Trophoblast cell (in vitro differentiated cells and primary cell): ENCODE data around the gene ZDHHC20.
"Not testable (repeated sequence)": the region's sequence is repeated elsewhere in the genome, so short reads cannot be mapped to it uniquely, and the experiment has no call there.

Experiments used
- DNase-seq, 2 donors: peaks; one replicate each; pipeline ENCODE4 v3.0.0-alpha.2; 2016
- H2AFZ ChIP-seq: 2 replicates; pipeline ENCODE4 v1.6.1; 2013; ENCODE audit warnings: low read length, moderate library complexity, mild to moderate bottlenecking; ENCODE audit not compliant: insufficient read depth, poor library complexity
- H2AK5ac ChIP-seq: 2 replicates; pipeline ENCODE4 v1.6.1; 2013; ENCODE audit warnings: mild to moderate bottlenecking, low read length
- H2BK120ac ChIP-seq: 2 replicates; pipeline ENCODE4 v1.6.1; 2013; ENCODE audit warnings: low read length, mild to moderate bottlenecking, moderate library complexity; ENCODE audit not compliant: insufficient read depth, poor library complexity
- H2BK12ac ChIP-seq: 2 replicates; pipeline ENCODE4 v1.6.1; 2013; ENCODE audit warnings: mild to moderate bottlenecking, low read length, moderate library complexity
- H2BK5ac ChIP-seq: 2 replicates; pipeline ENCODE4 v1.6.1; 2013; ENCODE audit warnings: low read length, low read depth, moderate library complexity, mild to moderate bottlenecking; ENCODE audit not compliant: poor library complexity
- H3K14ac ChIP-seq: 2 replicates; pipeline ENCODE4 v1.6.1; 2013; ENCODE audit warnings: mild to moderate bottlenecking, low read length
- H3K18ac ChIP-seq: 2 replicates; pipeline ENCODE4 v1.6.1; 2013; ENCODE audit warnings: mild to moderate bottlenecking, low read length
- H3K23ac ChIP-seq: 2 replicates; pipeline ENCODE4 v1.6.1; 2013; ENCODE audit warnings: low read length
- H3K27ac ChIP-seq: 2 replicates; pipeline ENCODE4 v1.5.1; 2013; ENCODE audit warnings: low read depth, mild to moderate bottlenecking, inconsistent platforms, low read length, moderate library complexity
- H3K27me3 ChIP-seq: 2 replicates; pipeline ENCODE4 v1.6.1; 2013; ENCODE audit warnings: inconsistent platforms, mild to moderate bottlenecking, low read length, moderate library complexity; ENCODE audit not compliant: insufficient read depth
- H3K36me3 ChIP-seq, 2 experiments: 1 replicate in 1 of 2; 2 replicates in 1 of 2; pipeline ENCODE4 v1.6.1; 2013; ENCODE audit warnings: low read length in 2 of 2, mild to moderate bottlenecking in 2 of 2, moderate library complexity in 1 of 2; ENCODE audit not compliant: insufficient read depth in 2 of 2, control insufficient read depth in 1 of 2
- H3K4ac ChIP-seq: 2 replicates; pipeline ENCODE4 v1.6.1; 2013; ENCODE audit warnings: low read depth, mild to moderate bottlenecking, low read length, moderate library complexity
- H3K4me1 ChIP-seq, 2 experiments: 1 replicate in 1 of 2; 2 replicates in 1 of 2; pipeline ENCODE4 v1.6.1; 2013; ENCODE audit warnings: low read length in 2 of 2, mild to moderate bottlenecking in 2 of 2, moderate library complexity in 1 of 2; ENCODE audit not compliant: insufficient read depth in 2 of 2, control insufficient read depth in 1 of 2
- H3K4me2 ChIP-seq: 2 replicates; pipeline ENCODE4 v1.6.1; 2013; ENCODE audit warnings: inconsistent platforms, mild to moderate bottlenecking, low read length, moderate library complexity
- H3K4me3 ChIP-seq: 2 replicates; pipeline ENCODE4 v1.5.1; 2013; ENCODE audit warnings: mild to moderate bottlenecking, low read depth, low read length, inconsistent platforms
- H3K79me1 ChIP-seq: one replicate; pipeline ENCODE4 v1.6.1; 2013; ENCODE audit warnings: low read length
- H3K79me2 ChIP-seq: 2 replicates; pipeline ENCODE4 v1.6.1; 2013; ENCODE audit warnings: low read length, mild to moderate bottlenecking; ENCODE audit not compliant: control insufficient read depth, insufficient read depth, poor library complexity
- H3K9ac ChIP-seq: 2 replicates; pipeline ENCODE4 v1.6.1; 2013; ENCODE audit warnings: mild to moderate bottlenecking, low read length
- H3K9me3 ChIP-seq: 2 replicates; pipeline ENCODE4 v1.6.1; 2013; ENCODE audit warnings: low read depth, mild to moderate bottlenecking, control low read depth, inconsistent platforms, low read length; ENCODE audit not compliant: insufficient read depth
- H4K12ac ChIP-seq: 2 replicates; pipeline ENCODE4 v1.6.1; 2013; ENCODE audit warnings: low read depth, mild to moderate bottlenecking, low read length, moderate library complexity
- H4K8ac ChIP-seq: 2 replicates; pipeline ENCODE4 v1.6.1; 2013; ENCODE audit warnings: low read depth, mild to moderate bottlenecking, low read length, moderate library complexity
- H4K91ac ChIP-seq: one replicate; pipeline ENCODE4 v1.6.1; 2013; ENCODE audit warnings: low read depth, mild to moderate bottlenecking, low read length, moderate library complexity
- WGBS: extraction: QIAGEN DNeasy Blood & Tissue Kit; methylation state at CpG from one replicate; pipeline ENCODE4 v1.1.7; 2013; ENCODE audit warnings: missing lambda C conversion rate; ENCODE audit not compliant: insufficient read length, insufficient coverage; ENCODE audit errors: extremely low coverage; 5-methylcytosine and 5-hydroxymethylcytosine counted together

The ZDHHC20 gene

GRCh38 chr13:21383090-21383489 is 76.0 kb downstream of the ZDHHC20 start:
- no peak overlapping the region for H3K9ac ChIP-seq
- H3K4me2 ChIP-seq, result no peak overlapping the region
- peaks cover 13 to 14% of the 10 kb centered on the region in 2 experiments for H3K36me3 ChIP-seq
- no peak overlapping the region for H4K91ac ChIP-seq
- no peak overlapping the region for H2AK5ac ChIP-seq
- no peak for DNase-seq
- H3K27ac ChIP-seq, result no peak overlapping the region
- WGBS, result no CpG with 5 or more reads among the region's 6 CpGs
- H3K23ac ChIP-seq, result no peak overlapping the region
- H2BK12ac ChIP-seq, result no peak overlapping the region
- H3K18ac ChIP-seq, result no peak overlapping the region
- no peaks in the 10 kb centered on the region for H3K4me1 ChIP-seq
- H3K4me3 ChIP-seq, result no peak overlapping the region
- no peak overlapping the region for H2AFZ ChIP-seq
- H4K8ac ChIP-seq, result no peak overlapping the region
- H3K79me1 ChIP-seq, result no peaks in the 10 kb centered on the region
- no peak overlapping the region for H2BK120ac ChIP-seq
- H3K9me3 ChIP-seq, result no peaks in the 10 kb centered on the region
- H4K12ac ChIP-seq, result no peak overlapping the region
- H2BK5ac ChIP-seq, result no peak overlapping the region
- H3K27me3 ChIP-seq, result no peaks in the 10 kb centered on the region
- H3K79me2 ChIP-seq, result no peaks in the 10 kb centered on the region
- H3K14ac ChIP-seq, result no peak overlapping the region
- no peak overlapping the region for H3K4ac ChIP-seq

- not testable (repeated sequence) for H4K91ac ChIP-seq, DNase-seq, H2AK5ac ChIP-seq, H3K9ac ChIP-seq, H3K14ac ChIP-seq, H3K79me2 ChIP-seq, H2BK5ac ChIP-seq, H2AFZ ChIP-seq, H2BK120ac ChIP-seq, H3K79me1 ChIP-seq, H3K4me1 ChIP-seq, H3K18ac ChIP-seq, H4K8ac ChIP-seq, H3K4ac ChIP-seq, H3K27ac ChIP-seq, H3K4me3 ChIP-seq, H4K12ac ChIP-seq, H3K4me2 ChIP-seq, H3K27me3 ChIP-seq, H3K9me3 ChIP-seq, H2BK12ac ChIP-seq, H3K23ac ChIP-seq
- WGBS, result no CpG with 5 or more reads among the region's 36 CpGs
- H3K36me3 ChIP-seq, result peaks cover 18 to 22% of the 10 kb centered on the region in 2 experiments
Measured at GRCh38 chr13:21376998-21377985, 81.8 kb downstream of the ZDHHC20 start.

- no peaks in the 10 kb centered on the region for H3K79me1 ChIP-seq
- H3K4me2 ChIP-seq, result no peak overlapping the region
- H3K4ac ChIP-seq, result no peak overlapping the region
- H3K9me3 ChIP-seq, result peaks cover 2% of the 10 kb centered on the region
- H3K18ac ChIP-seq, result no peak overlapping the region
- no peak overlapping the region for H4K12ac ChIP-seq
- H2BK120ac ChIP-seq, result no peak overlapping the region
- H3K4me3 ChIP-seq, result no peak overlapping the region
- H4K91ac ChIP-seq, result no peak overlapping the region
- no peak overlapping the region for H2AFZ ChIP-seq
- H2BK5ac ChIP-seq, result no peak overlapping the region
- no peak overlapping the region for H3K9ac ChIP-seq
- H3K79me2 ChIP-seq, result no peaks in the 10 kb centered on the region
- no peak overlapping the region for H3K14ac ChIP-seq
- DNase-seq, result no peak
- H3K27me3 ChIP-seq, result no peaks in the 10 kb centered on the region
- H3K36me3 ChIP-seq, result peaks cover 5 to 12% of the 10 kb centered on the region in 2 experiments
- no peak overlapping the region for H3K27ac ChIP-seq
- H2AK5ac ChIP-seq, result no peak overlapping the region
- H3K4me1 ChIP-seq, result no peaks in the 10 kb centered on the region
- no peak overlapping the region for H4K8ac ChIP-seq
- no peak overlapping the region for H3K23ac ChIP-seq
- WGBS, result no CpG with 5 or more reads among the region's 1 CpG
- no peak overlapping the region for H2BK12ac ChIP-seq
Measured at GRCh38 chr13:21372530-21372929, 86.6 kb downstream of the ZDHHC20 start.

GRCh38 chr13:21371011-21371410 is 88.1 kb downstream of the ZDHHC20 start:
- no peak overlapping the region for H3K27ac ChIP-seq
- no peak overlapping the region for H4K12ac ChIP-seq
- no peak overlapping the region for H2BK120ac ChIP-seq
- H3K4me3 ChIP-seq, result no peak overlapping the region
- no peak overlapping the region for H4K91ac ChIP-seq
- no peak overlapping the region for H3K18ac ChIP-seq
- H3K23ac ChIP-seq, result no peak overlapping the region
- peaks cover 5 to 6% of the 10 kb centered on the region in 2 experiments for H3K36me3 ChIP-seq
- no peaks in the 10 kb centered on the region for H3K4me1 ChIP-seq
- no peaks in the 10 kb centered on the region for H3K79me1 ChIP-seq
- no peak overlapping the region for H3K14ac ChIP-seq
- no CpG with 5 or more reads among the region's 7 CpGs for WGBS
- H2AFZ ChIP-seq, result no peak overlapping the region
- DNase-seq, result no peak
- no peak overlapping the region for H3K4me2 ChIP-seq
- no peak overlapping the region for H2BK5ac ChIP-seq
- H3K9me3 ChIP-seq, result no peaks in the 10 kb centered on the region
- H4K8ac ChIP-seq, result no peak overlapping the region
- no peak overlapping the region for H2AK5ac ChIP-seq
- H3K4ac ChIP-seq, result no peak overlapping the region
- no peak overlapping the region for H3K9ac ChIP-seq
- no peaks in the 10 kb centered on the region for H3K79me2 ChIP-seq
- H3K27me3 ChIP-seq, result no peaks in the 10 kb centered on the region
- H2BK12ac ChIP-seq, result no peak overlapping the region
